Measurements from ENCODE around the gene NPDC1.

The NPDC1 gene

DNA sequence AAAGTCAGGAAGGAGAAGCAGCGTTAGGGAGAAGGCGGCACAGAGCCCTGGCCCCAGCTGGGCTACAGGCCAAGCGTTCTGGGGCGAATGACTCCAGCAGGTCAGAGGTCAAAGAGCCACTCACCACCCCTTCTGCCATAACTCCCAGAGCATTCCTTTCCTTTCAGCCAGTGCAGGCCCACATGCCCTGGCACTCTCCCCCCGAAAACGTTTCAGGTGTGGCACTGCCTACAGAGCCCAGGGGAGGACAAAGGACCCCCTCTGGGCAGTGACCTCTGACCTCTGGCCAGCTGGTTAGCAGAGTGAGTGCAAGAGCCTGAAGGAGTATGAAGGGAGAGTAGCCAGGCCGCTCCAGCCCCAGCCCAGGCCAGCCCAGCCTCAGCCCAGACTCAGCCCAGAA, 22.8 kb downstream of the NPDC1 start:
- no peak for DNase-seq

DNA sequence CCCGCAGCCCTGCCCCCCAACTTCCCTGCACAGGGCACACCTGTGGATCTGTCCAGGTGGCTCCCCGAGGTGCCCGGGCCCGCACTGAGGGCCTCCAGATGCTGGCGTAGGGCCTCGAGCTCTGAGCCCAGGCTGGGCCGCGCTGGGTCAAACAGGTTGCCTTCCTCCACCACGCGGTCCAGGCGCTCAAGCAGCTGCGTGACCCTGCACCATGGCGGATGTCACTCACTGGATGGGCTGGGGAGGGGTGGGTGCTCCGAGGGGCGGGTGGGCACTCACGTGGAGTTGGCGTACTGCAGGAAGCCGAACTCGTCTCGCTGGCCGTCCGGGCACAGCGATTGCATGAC, 23.3 kb downstream of the NPDC1 start:
- DNase-seq: no peak

DNA sequence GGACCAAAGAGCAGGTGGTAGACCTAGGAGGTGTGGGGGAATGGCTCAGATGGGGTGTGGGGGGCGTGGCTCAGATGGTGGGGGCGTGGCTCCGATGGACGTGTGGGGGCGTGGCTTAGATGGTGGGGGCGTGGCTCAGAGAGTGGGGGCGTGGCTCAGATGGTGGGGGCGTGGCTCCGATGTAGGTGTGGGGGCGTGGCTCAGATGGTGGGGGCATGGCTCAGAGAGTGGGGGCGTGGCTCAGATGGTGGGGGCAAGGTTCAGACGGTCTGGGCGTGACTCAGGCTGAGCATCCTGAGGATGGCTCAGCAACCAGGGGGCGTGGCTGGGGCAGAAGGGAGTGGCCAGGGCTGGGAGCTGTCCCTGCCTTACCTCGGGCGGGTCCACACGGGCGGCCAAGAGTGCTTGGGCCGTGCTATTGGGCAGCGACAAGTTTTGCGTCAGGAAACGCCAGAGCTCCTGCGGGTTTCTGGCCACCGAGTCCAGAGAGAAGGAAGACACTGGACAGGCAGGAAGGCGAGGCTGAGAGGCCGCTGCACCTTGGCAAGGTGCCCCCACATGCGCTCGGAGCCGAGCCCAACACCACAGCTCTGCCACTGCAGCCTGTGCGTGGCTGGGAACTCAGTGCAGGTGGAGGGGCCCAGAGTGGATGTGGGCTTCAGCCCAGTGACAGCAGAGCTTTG, 23.9 kb downstream of the NPDC1 start:
- no peak for DNase-seq

DNA sequence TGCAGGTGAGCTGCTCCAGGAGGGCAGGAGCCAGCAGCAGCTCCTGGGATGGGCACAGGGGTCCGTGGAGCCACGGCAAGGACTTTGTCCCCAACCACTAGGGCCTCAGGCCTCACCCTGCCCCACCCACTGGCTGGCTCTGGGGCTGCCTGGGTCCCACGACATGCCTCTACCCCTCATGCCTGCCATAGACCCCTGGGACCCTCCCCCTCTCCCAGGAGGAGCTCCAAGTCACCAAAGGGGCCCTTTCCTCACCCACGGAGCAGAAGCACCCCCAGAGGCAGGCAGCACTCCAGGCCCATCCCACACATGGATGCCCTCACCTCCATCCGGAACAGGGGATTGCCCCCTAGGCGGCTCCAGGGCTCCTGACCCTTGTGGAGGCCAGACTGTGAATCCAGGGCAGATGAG, 24.4 kb downstream of the NPDC1 start:
- DNase-seq: no peak

DNA sequence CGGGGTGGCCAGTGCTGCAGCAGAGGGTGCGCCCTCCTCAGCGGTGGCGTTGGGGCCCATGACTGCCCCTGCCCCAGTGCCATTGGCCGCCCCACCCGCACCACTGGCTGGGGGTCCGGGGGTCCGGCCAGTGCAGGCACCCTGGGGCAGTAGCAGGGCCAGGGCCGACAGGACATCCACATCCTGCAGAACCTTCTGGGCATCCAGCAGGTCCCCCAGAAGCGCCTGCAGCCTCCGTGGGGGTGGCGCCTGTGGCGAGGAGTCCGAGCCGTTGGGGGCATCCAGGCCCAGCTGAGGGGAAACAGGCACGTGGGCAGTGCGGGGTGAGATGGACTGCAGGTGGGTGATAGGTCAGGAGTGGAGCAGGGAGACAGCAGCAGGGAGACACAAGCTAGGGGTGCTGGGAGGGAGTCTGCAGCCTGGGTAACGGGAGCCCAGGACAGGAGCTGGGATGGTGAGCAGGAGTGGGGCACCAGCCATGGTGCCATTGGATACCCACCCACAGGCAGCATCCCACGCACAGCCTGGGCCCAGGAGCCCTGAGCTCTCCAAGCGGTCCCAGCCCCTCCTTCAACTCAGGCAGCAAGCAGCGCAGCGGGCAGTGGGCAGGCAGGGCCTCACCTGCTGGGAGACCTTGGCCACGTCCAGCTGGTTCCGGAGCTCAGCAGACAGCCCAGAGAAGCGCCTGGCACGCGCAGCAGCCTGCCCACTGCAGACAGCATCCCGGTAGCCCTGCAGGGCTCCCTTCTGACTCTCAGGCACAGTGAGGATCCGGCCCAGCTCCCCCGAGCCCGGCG, 25.0 kb downstream of the NPDC1 start:
- no peak for DNase-seq

DNA sequence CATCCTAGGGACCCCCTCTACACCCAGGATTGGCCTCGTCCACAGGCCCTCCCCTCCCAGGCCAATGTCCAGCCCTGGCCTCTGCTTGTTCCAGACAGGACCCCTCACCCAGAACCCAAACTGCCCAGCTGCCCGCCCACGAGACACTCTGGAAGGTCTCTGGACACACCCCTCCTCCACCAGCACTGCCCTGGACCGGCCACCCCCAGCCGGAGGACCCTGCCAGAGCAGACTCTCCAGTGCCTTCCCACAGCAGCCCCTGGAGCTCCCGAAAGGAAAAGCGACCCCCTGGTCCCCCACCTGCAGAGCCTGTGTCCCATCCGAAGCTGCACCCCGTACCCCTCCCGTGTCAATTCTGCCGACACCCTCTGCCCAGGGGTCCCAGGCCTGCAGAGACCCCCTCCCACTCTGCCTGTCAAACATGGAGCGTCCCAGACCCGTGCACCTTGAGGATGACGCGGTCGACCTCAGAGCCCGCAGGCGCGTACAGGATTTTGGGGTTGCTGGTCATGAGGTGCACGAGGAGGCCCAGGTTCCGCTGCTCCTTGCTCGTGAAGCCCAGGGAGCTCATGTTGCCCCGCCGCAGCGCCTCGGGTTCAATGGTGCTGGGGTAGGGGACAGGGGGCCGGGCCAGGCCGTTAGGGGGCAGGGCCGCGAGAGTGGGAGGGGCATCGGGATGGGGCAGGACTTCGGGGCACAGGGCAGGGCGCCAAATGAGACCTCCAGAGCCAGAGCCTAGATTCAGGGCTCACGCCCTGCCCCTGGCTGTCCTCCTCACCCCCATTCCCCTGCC, 25.9 kb downstream of the NPDC1 start:
- DNase-seq: no peak

DNA sequence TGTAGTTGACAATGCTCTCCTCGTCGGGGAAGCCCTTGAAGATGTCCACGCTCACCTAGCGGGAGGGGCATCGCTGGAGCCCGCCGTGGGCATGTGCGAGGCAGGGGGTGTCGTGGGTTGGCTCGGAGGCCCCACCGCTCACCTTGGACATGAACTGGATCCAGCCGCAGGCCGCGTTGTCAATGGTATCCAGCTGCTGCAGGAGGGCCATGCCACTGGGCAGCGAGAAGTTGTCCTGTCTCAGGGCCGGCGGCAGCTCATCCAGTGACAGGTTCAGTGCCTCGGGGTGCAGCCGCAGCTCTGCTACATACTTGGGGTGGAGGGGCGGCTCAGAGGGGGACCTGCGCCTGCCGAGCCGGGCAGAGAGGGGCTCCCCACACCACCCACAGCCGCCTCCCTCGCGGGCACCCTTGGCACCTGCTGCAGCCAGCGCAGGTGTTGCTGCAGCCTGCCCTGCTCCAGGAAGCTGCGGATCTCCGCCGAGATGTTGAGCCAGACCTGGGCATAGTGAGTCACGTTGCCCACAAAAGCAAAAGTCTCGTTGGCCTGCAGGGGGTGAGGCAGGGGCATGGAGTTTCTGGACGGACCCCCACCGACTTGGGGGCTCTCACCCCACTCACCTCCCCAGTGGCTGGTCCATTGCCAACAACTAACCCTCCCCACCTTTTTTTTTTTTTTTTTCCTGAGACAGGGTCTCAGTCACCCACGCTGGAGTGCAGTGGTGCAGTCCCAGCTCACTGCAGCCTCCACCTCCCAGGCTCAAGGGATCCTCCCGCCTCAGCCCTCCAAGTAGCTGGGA, 27.0 kb downstream of the NPDC1 start:
- no peak for DNase-seq

DNA sequence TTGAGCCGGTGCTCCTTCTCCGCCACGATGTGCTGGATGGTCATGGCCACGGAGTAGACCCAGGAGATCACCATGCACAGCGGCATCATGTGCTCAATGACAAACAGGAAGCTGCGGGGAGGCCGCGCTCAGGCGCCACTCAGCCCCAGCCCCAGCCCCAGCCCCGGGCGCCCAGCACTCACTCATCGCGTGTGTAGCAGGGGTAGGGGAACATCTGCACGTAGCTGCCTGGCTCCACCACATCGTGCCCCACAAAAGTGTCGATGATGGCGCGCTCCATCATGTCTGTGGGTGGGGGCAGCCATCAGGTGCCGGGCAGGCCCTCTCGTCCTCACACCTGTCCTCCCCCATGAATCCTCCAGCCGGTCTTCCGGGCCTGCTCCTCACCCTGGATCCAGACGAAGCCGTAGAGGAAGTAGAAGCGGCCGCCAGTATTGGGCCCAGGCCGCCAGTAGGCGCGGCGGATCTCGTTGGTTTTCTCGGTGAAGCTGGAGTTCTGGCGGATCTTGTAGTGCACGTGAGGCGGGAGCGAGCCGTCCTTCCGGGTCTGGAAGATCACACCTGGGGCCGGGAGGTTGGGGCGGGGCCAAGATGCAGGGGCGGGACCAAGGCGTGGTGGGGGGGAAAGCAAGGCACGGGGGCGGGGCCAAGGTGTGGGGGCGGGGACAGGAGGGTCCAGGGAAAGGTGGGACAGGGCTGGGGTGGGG, 28.0 kb downstream of the NPDC1 start:
- no peak for DNase-seq

DNA sequence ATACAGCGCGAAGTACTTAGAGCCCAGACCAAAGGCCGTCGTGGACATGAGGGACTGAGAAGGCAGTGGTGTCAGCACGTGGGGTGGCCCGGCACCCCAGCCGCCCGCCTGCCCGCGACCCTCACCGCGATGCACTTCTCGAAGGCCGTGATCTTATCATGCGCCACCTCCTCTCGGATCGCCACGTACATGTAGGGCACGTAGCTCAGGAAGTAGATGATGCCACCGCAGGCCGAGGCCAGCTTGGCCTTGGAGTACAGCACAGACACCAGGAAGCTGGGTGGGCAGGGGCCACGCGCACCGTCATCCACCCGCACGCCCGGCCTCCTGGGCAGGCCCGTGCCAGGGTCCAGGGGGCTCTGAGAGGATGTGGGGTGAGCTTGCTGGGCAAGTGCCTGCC, 28.9 kb downstream of the NPDC1 start:
- no peak for DNase-seq

DNA sequence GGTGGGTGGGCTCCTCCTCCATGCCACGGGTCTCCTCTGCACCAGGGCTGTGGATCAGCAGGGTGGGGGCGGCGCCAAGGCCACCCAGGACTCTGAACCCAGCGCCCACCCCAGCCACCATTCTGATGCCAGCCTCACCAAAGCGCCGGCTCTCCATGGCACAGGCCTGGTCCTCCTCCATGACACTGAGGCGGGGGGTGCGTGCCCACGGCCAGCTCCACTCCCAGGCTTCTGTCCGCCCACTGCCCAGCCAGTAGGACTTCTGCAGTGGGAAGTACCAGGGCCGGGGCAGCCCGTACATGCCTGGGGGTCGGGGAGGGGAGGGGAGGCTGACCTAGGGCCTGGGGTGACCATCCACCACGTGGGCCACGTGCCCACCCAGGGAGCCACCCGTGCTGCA, 29.5 kb downstream of the NPDC1 start:
- no peak for DNase-seq

DNA sequence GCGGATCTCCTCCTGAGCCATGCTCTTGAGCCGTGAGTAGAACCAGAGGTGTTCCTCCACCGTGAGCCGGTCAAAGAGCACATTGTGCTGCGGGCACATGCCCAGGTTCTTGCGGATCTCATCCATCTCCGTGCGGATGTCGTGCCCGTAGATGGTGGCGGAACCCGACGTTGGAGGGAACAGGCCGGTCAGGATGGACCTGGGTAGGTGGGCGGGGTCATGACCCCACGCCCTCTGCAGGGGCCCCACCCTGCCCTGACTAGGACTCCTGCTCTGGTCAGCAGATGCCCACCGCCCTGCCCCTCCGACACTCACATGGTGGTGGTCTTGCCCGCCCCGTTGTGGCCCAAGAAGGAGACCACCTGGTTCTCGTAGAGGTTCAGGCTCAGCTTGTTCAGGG, 30.0 kb downstream of the NPDC1 start:
- no peak for DNase-seq

DNA sequence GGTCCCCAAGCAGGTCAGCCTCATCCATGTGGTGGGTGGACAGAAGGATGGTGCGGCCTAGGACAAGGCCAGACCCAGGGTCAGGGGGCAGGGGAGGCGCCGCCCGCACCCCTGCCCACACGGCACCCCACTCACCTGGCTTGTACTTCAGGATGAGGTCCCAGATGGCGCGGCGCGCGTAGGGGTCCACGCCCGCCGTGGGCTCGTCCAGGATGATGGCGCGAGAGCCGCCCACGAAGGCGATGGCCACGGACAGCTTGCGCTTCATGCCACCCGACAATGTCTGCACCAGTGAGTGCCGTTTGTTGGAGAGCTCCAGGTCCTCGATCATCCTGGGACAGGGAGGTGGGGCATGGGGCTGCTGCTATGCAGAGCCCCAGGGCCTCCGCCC, 30.4 kb downstream of the NPDC1 start:
- no peak for DNase-seq

DNA sequence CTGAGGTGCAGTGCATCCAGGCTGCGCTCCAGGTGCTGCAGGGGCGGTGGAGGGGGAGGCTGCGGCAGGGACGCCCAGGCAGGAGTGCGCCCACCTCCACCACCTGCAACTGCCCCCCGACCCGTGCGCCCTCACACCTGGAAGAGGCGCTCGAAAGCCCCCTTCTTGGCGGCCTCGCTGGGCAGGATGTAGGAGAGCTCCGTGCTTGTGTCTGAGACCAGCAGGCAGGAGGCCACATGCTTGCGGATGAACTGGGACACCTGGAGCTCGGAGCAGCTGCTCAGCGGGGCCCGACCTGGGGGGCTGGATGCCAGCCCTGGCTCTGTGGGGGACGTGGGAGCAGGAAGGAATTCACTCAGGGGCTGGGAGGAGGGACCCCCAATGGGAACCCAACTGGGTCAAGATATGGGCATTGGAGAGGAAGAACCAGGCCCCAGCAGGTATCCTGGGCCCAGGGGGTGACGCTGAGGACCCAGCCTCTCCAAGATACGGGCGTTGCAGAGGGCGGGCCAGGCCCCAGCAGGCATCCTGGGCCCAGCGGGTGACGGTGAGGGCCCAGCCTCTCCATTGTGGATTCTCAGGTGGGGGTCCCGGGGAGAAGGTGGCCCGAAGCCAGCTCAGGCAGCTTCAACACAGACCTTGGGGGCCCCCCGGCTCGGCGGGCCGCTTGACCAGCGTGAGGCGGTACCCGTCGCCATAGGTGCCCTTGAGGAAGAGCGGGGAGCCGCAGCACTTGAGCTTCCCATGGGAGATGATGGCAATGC, 31.0 kb downstream of the NPDC1 start:
- no peak for DNase-seq

DNA sequence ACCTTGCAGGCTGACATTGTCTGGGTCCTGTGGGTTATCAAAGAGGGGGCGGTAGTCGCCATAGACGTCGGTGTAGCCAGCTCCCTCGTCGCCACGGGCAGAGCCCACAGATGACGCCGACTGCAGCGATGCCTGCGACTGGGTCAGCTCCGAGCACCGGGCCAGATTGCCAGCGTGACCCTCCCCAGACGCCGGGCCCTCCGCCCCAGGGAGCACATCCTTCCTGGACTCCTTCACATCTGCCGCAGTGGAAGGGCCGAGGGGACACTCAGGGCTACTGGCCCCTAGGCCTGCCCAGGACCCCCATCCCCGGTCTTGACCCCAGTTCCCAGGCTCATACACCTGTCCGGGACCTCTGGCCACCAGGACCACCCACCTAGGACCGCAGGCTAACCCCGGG, 31.8 kb downstream of the NPDC1 start:
- no peak for DNase-seq

DNA sequence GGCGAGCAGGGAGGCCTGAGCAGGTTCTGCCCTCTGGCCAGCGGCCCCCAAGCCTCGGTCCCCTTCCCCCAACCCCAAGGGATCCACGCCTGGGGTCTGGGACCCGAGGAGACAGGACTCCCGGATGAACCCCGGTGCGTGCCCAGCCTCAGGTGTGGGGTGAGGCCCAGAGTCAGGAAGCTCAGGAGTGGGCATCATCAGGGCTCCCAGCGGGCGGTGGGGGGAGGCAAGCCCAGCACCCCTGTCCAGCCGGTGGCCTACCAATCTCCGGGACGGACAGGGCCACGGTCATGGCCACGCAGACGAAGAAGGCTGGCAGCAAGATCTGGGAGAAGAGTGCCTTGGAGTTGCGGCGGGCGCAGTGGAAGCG, 32.4 kb downstream of the NPDC1 start:
- no peak for DNase-seq

DNA sequence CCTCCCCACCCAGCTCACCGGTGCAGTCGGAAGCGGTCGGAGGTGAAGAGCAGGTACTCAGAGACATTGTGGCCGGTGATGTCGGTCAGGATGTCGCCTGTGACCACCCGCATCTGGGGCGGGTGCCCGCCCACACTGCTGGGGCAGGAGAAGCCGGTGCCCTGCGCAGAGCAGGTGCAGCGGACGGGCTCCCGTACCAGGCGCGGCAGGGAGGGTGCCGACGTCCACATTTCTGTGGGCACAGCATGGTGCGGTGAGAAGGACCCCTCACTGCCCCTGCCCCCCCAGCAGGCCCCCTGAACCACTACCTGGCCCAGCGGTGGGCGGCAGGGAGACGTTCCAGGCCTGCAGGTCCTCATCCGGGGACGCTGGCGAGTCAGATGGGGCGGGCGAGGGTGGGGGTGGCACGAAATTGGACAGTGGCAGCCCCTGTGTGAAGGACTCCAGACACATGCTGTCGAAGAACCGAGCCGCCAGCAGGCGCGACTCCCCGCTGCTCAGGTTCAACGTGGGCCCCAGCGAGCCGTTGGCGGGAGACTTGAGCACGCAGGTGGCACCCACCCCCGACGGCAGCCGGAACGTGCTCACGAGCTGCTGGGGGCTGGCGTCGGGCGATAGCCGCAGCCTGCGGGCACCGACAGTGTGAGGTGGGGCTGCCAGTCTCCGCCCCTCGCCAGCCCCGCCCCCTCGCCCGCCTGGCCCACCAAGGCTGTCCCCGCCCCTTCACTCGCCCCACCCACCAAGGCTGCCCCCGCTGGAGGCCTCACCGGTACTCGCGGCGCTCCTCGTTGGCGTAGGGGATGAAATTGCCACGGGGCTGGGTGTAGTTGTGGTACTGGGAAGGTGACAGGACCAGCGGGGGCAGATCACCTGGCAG, 33.0 kb downstream of the NPDC1 start:
- DNase-seq: no peak

DNA sequence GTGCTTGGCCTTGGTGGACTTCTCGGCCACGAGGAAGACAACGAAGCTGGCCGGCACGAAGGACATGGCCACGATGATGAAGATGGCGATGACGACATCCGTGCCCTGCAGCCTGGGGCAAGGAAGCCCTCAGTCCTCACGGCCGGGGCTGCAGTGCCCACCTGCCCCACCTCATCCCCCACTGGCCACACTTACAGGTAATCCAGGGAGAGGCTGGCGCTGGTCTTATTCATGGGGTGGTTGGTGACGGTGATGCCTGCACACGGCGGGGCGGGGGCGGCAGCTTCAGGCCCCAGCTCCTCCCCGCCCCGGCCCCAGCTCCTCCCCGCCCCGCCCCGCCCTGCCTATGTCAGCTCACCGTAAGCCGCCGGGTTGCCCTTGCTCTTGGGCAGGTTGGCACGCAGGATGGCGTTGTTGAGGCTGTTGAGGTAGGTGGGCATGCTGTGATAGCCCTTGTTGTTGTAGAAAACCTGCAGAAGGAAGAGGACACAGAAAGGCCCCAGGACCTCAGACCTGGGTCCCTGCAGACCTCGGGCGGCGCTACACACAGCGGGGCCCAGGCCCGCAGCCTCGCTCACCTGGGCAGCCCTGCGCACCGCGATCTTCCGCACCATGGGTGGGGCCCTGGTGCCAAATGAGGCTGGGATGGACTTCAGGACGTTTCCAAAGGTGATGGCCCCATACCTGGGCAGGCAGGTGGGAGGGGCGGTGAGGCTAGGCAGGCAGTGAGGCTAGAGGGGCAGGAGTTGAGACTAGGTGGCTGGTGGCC, 33.9 kb downstream of the NPDC1 start:
- DNase-seq: no peak

DNA sequence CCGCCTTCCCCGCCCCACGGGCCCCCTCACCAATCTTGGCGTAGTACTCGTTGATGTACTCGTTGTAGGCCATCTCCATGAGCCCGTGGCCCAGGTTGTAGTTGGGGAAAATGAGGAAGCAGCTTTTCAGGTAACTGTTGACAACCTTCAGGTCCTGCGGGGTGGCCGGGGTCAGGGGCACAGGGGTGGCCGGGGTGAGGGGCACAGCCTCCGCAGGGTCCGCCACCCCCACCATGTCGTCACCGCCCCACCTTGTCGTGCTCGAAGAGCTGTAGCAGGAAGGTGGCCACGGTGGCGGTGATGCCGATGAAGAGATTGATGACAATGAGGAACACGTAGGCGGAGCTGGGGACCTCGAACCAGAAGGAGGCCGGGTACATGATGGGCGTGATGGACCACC, 34.8 kb downstream of the NPDC1 start:
- DNase-seq: no peak

DNA sequence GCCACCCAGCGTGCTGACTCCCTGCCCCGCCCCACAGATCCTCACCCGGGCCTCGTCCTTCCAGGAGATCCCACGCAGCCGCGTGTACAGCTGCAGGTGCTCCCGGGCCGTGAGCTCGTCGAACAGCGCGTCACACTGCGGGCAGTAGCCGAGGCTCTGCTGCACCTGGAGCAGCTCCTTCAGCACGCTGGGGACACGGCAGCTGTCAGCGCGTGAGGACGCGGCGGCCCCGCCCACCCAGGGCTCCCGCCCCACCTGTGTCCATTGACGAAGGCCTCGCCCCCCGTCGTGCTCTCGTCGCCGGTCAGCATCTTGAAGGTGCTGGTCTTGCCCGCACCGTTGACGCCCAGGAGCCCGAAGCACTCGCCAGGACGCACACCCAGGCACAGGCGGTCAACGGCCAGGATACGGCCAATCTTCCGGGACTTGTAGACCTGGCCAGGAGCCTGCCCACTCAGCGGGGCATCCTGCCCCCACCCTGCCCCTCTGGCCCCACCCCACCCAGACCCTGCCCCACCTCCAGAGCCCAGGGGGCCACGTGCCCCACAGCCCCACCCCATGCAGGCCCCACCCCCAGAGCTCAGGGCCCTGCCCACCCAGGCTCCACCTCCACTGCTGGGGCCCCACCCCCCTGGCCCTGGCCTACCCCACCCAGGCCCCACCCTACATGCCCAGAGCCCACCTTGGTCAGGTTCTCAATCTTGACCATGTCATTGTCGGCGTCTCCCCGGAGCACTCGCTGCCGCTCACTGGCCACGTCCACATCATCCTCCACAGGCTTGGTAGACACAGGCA, 35.8 kb downstream of the NPDC1 start:
- DNase-seq: no peak

Data from GF-D8 (cell line).